Endodermal cell (in vitro differentiated cells): Measurements from ENCODE around the gene GALNT9. TPM values are rescaled to one million over a fixed set of nuclear protein-coding genes. Genes with fewer than 3 reads are reported as not detected.

ENCODE experiments used
- DNase-seq: peaks from one replicate; pipeline ENCODE4 v3.0.0-alpha.2; 2017
- H3K27ac ChIP-seq: 2 replicates; pipeline ENCODE4 v1.5.1; 2013; ENCODE audit warnings: mild to moderate bottlenecking, low read depth, low read length, moderate library complexity
- H3K27me3 ChIP-seq: 2 replicates; pipeline ENCODE4 v1.6.1; 2013; ENCODE audit warnings: mild to moderate bottlenecking, low read length, moderate library complexity; ENCODE audit not compliant: insufficient read depth, control insufficient read depth, poor library complexity, severe bottlenecking
- H3K36me3 ChIP-seq: 2 replicates; pipeline ENCODE4 v1.7.0; 2013; ENCODE audit warnings: mild to moderate bottlenecking, low read length, moderate library complexity; ENCODE audit not compliant: control insufficient read depth, insufficient read depth
- H3K4me1 ChIP-seq: one replicate; pipeline ENCODE4 v1.7.0; 2013; ENCODE audit warnings: low read length; ENCODE audit not compliant: control insufficient read depth, insufficient read depth
- H3K4me3 ChIP-seq: 2 replicates; pipeline ENCODE4 v1.5.1; 2013; ENCODE audit warnings: mild to moderate bottlenecking, low read length, moderate library complexity
- H3K9ac ChIP-seq: 2 replicates; pipeline ENCODE4 v1.6.1; 2013; ENCODE audit warnings: mild to moderate bottlenecking, low read length, moderate library complexity; ENCODE audit not compliant: poor library complexity, severe bottlenecking; ENCODE audit errors: extremely low read depth
- H3K9me3 ChIP-seq: 2 replicates; pipeline ENCODE4 v1.6.1; 2013; ENCODE audit warnings: mild to moderate bottlenecking, low read length, moderate library complexity; ENCODE audit not compliant: control insufficient read depth
- H3K27ac Mint-ChIP-seq: 2 replicates; pipeline ENCODE4 v1.8.0; 2020; ENCODE audit warnings: mixed read lengths
- H3K27me3 Mint-ChIP-seq: 2 replicates; pipeline ENCODE4 v1.8.0; 2021; ENCODE audit warnings: mild to moderate bottlenecking, mixed read lengths; ENCODE audit not compliant: insufficient read depth
- H3K36me3 Mint-ChIP-seq: 2 replicates; pipeline ENCODE4 v1.8.0; 2020; ENCODE audit warnings: low read depth, mixed read lengths
- H3K4me1 Mint-ChIP-seq: 2 replicates; pipeline ENCODE4 v1.8.0; 2020; ENCODE audit warnings: mixed read lengths
- H3K4me3 Mint-ChIP-seq: 2 replicates; pipeline ENCODE4 v1.8.0; 2020; ENCODE audit warnings: mild to moderate bottlenecking, moderate library complexity, mixed read lengths
- H3K9me3 Mint-ChIP-seq: 2 replicates; pipeline ENCODE4 v1.8.0; 2020; ENCODE audit warnings: mild to moderate bottlenecking, mixed read lengths
- CTCF ChIP-seq: fragments of 200-600 bp; sonication (generic); conservative IDR thresholded peaks from 2 replicates; pipeline ENCODE4 v1.5.0; 2021; ENCODE audit warnings: antibody characterized with exemption, mild to moderate bottlenecking
- WGBS, 2 experiments: methylation state at CpG; one replicate each; pipeline versions ENCODE4 v1.1.5 to v1.1.7; 2013; ENCODE audit warnings: missing lambda C conversion rate in 2 of 2, mixed read lengths in 1 of 2; ENCODE audit not compliant: insufficient coverage in 1 of 2, insufficient read length in 1 of 2; 5-methylcytosine and 5-hydroxymethylcytosine counted together
- total RNA-seq, 2 donors: library from RNA; stranded (reverse); fragmentation: NEBNext Ultra II Directional in 1 of 2; extraction: Animal tissue kit (Norgen Biotek cat#: 25700) in 1 of 2; gene quantifications; 2 replicates in 1 of 2; 3 replicates in 1 of 2; pipeline ENCODE4 v1.2.1, GENCODE V29; 2021

The GALNT9 gene
- total RNA-seq, 2 donors from 2014 or later, result 0.13 TPM; not detected in 1

GRCh38 chr12:132263061-132263360 lies 66.4 kb downstream of the GALNT9 start:
- no peak for DNase-seq
- no peak for TF ChIP-seq CTCF
- peaks cover 4% of the 10 kb centered on the region for H3K4me1 Mint-ChIP-seq
- peaks cover 21% of the 10 kb centered on the region for H3K9me3 ChIP-seq
- H3K4me3 Mint-ChIP-seq, result no peak overlapping the region
- 77 to 79% methylated on average over 7 to 8 of the region's 8 CpGs for WGBS, 2 experiments
- no peak overlapping the region for H3K9ac ChIP-seq
- peaks cover 31% of the 10 kb centered on the region for H3K27me3 Mint-ChIP-seq
- no peaks in the 10 kb centered on the region for H3K36me3 Mint-ChIP-seq
- H3K4me1 ChIP-seq, result no peaks in the 10 kb centered on the region
- no peaks in the 10 kb centered on the region for H3K9me3 Mint-ChIP-seq
- no peaks in the 10 kb centered on the region for H3K27me3 ChIP-seq
- H3K27ac Mint-ChIP-seq, result no peak overlapping the region
- no peak overlapping the region for H3K4me3 ChIP-seq
- no peaks in the 10 kb centered on the region for H3K36me3 ChIP-seq
- H3K27ac ChIP-seq, result no peak overlapping the region

GRCh38 chr12:132262256-132263060 lies 66.9 kb downstream of the GALNT9 start:
- H3K36me3 ChIP-seq, result no peaks in the 10 kb centered on the region
- peaks cover 15% of the 10 kb centered on the region for H3K9me3 ChIP-seq
- H3K27me3 ChIP-seq, result no peaks in the 10 kb centered on the region
- no peak overlapping the region for H3K4me3 Mint-ChIP-seq
- H3K27me3 Mint-ChIP-seq, result peaks cover 31% of the 10 kb centered on the region
- WGBS, 2 experiments, result 88 to 89% methylated on average over 33 to 40 of the region's 40 CpGs
- peaks cover 4% of the 10 kb centered on the region for H3K4me1 Mint-ChIP-seq
- H3K4me3 ChIP-seq, result no peak overlapping the region
- no peaks in the 10 kb centered on the region for H3K36me3 Mint-ChIP-seq
- DNase-seq, result no peak
- H3K9me3 Mint-ChIP-seq, result no peaks in the 10 kb centered on the region
- no peak overlapping the region for H3K9ac ChIP-seq
- H3K27ac ChIP-seq, result no peak overlapping the region
- H3K4me1 ChIP-seq, result no peaks in the 10 kb centered on the region
- TF ChIP-seq CTCF, result no peak
- H3K27ac Mint-ChIP-seq, result no peak overlapping the region

GRCh38 chr12:132261328-132262138 lies 67.9 kb downstream of the GALNT9 start:
- H3K4me3 ChIP-seq, result no peak overlapping the region
- no peaks in the 10 kb centered on the region for H3K36me3 ChIP-seq
- no peak for TF ChIP-seq CTCF
- Mint-ChIP-seq H3K36me3 (no peaks in the 10 kb centered on the region), H3K4me1 (peaks cover 4% of the 10 kb centered on the region), H3K4me3 (no peak overlapping the region), H3K27me3 (peaks cover 24% of the 10 kb centered on the region), H3K9me3 (no peaks in the 10 kb centered on the region), H3K27ac (no peak overlapping the region)
- no peak overlapping the region for H3K27ac ChIP-seq
- H3K9ac ChIP-seq, result no peak overlapping the region
- H3K4me1 ChIP-seq, result no peaks in the 10 kb centered on the region
- WGBS, 2 experiments, result 73 to 76% methylated on average over 4 to 13 of the region's 13 CpGs
- H3K27me3 ChIP-seq, result no peaks in the 10 kb centered on the region
- no peak for DNase-seq
- peaks cover 9% of the 10 kb centered on the region for H3K9me3 ChIP-seq
